Glomerular visceral epithelial cell (primary cell): ENCODE results near the gene PAX2.

Experiments
- DNase-seq: peaks from one replicate; pipeline ENCODE4 v3.0.0-alpha.2; 2016; ENCODE audit errors: extremely low spot score

PAX2 gene

DNA sequence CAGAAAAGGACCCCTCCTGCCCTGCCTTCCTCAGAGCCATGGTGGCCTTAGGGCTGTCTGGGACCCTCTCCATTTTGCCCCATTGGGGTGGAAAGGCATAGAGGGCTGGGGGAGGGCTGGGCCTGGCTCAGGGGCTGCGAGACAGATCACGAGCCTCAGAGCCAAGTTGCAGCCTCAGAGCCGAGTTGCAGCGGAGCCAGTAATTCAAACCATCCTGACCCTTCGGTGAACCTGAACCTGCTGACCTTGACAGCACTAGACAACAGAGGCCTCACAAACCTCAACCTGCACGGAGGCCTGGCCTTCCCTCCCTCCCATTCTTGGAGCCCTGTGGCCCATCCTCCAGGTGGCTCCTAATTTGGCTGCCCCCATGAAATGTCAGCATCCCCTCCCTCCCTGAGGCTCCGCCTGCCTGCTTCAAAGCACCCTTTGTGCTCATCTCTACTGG is 45.4 kb downstream of the PAX2 start:
- no peak for DNase-seq

DNA sequence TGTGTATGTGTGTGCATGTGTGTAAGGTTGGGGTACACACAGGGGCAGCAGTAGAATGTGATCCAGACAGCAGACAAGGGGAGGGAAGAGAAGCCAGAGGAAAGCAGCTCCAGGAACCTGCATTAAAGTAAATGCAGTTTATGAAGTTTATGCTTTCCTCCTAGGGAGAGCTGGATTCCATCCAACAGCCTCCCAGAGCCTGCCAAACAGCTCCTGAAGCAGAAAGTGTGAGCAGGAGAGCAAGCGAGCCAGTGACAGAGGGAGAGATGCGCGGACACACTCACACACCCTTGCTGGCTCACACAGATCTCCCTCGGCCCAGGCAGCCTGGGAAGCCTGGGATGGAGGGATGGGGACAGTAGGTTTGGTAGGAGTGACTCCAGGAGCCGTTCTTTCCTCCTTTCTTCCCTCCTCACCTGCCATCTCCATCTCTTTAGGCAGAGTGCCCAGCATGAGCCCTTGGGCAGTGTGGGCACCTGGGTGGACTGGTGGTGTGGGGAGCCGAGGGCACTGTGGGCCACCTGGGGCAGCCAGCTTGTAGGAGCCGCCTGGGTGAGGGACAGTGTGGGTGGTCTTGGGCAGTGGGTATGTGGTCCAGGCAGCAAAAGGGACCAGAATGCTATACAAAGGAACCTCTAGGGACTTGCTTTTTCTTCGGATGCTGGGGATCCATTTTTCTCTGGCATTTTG is 46.1 kb downstream of the PAX2 start:
- no peak for DNase-seq

DNA sequence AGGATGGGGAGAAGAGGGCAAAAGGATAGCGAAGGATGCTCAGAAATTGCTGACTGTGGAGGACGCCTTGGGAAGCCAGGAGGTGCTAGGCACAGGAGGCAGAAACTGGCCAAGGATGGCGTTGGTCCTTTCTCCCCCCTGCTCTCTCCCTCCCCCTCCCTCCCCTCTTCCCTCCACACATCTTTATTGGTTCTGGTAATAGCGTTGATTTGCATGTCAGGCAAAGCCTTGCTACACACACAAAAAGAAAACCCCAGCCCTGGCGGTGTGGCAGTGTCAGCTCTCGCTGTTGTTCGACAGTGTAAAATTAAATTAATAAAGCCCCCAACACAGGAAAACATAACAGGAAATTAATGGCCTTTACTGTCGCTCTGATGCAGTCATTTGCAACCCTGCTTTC is 47.2 kb downstream of the PAX2 start:
- no peak for DNase-seq

DNA sequence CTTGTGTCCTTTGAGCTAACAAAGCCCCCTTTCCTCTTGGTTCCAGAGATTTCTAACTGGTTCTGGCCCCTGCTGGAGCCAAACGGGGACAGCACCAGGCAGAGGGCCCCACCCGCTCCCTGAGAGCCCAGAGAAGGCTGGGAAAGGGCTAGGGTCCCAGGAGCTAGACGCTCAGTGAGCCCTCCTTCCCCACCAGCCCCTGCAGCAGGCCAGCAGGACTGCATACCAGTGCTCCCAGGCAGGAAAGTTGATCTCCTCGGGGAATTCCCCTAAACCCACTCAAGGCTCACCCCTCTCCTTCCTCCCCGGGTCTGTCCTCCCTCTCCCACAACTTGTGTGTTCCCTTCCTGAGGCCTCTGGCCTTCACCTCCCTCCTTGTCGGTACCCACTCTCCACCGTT is 47.7 kb downstream of the PAX2 start:
- no peak for DNase-seq

DNA sequence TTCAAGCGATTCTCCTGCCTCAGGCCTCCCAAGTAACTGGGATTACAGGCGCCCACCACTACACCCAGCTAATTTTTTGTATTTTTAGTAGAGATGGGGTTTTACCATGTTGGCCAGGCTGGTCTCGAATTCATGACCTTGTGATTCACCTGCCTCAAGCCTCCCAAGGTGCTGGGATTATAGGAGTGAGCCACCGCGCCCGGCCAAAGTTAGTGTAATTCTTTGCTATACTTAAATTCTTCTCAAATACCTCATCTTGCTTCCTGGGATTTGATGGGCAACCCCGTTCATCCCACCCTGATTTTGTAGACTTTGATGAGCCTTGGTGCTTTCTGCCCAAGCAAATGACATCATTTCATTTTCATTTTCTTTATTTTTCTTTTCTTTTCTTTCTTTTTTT is 54.5 kb downstream of the PAX2 start:
- no peak for DNase-seq

DNA sequence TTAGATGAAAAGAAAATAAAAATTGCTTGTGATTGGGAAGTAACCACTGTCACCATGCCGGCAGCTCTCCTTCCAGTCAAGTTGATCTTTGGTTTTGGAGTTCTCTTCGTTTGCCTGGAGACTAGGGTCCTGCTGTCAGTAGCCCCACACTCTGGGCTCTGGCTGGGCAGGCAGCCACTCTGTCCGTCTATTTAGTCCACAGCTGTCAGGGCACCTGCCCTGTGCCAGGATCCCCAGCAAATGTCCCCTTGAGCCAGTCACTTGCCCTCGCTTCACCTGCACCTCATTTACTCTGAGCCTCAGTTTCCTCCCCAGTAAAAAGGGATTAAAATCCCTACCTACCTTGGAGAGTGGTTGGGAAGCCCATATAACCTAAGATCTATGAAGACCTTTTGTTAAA is 55.5 kb downstream of the PAX2 start:
- DNase-seq = no peak

DNA sequence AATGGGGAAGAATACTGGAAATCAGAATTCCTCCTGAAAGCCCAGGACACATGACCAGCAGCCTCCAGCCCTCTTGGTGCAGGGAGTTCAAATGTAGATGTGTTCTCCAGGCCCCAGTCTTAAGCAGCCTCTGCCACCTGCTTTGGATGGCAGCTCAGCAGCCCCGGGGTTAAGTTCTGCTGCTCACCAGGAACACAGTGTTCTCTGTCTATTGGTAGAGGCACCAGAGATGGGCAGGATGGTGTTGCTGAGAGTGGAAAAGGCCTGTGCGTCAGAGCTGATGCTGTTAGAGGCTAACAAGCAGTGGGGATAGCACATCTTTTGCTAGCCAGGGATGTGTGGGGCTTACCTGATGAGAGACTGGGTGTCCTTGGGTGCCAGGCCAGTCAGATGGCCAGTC is 56.8 kb downstream of the PAX2 start:
- DNase-seq = no peak

DNA sequence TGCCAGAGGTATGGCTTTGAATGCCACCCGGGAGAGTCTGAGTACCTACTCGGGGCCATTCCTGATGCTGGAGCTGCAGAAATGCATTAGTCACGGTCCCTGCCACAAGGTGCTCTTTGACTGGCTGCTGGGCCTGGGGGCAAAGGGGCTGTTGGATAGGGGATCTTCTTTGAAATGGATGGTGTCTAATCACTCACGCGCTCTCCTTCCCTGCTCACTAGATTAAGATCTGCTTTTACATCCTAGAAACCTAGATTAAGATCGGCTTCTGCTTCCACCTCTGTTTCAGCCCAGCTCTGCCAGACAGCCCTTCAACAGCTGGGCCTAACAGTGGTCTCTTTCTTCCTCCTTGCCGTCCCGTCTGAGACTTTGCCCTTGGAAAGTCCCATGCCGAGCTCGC is 57.2 kb downstream of the PAX2 start:
- no peak for DNase-seq

DNA sequence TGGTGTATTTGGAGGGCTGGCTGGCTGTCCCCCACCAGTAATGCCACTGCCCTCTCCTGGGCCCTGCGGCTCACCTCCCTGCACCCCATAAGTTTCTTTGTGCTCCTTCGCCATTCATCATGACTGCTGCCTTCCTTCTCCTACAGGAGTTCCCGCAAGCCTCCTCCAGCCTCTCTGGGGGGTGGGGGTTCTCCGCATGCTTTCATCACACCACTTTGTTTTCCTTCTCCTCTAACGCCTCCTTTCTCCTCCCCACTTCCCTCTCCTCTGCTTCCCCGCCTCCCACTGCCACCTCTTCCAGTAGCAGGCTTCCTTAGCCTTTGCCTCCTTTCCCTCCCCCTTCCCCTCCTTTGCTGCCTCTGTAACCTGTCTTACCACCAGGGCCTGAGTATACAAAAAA is 58.1 kb downstream of the PAX2 start:
- no peak for DNase-seq

DNA sequence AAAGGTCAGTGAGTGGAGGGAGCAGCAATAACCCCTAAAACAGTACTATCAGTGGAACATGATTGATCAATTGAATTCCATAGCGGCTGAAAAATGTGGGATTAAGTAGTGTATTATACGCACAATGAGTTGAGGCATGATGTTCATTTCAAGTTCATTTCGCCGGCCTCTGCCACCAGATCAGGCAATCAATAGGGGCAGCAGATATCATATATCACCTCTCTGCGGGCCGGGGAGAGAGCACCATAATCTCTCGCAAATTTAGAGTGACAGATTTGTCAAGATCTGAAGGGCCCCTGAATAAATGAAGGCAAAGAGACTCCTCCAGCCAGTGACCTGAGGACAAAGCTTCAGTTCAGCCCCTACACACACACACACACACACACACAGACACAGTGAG is 58.5 kb downstream of the PAX2 start:
- DNase-seq = no peak

DNA sequence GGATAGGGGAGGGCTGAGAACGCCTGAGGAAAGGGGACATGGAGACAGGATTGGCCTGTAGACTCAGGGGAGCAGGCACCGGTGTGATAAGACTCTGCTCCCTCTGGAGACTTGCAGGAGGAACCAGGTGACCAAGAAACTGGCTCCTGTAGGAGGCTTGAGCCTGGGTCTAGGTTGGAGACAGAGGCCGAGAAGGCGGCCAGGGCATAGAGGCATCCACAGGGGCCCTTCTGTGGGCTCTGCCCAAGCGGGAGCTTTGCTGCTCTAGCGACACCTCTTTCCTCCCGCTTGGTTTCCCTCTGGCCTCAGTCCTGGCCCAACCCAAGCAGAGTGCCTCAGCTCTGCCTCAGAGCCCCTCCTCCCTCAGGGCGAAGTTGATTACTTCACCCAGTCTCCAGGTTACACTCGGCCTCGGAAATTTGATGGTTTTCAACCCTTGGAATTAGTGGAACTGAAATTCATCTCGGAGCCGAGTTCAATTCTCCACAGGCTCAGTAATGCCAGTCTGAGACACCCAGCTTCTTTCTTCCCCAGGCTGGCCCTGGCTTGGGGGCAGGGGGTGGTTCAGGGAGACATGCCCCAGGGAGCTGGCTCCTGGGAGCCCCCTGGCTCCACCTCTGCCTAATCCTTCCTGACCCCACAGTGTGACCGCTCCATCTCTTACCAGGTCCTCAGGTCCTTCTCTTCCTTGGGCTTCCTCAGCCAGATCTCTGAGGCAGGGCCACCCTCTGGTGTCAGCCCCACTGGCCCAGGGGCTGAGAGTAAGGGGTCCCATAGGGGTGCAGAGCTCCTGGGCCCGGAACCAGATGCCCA is 60.4 kb downstream of the PAX2 start:
- DNase-seq = no peak

DNA sequence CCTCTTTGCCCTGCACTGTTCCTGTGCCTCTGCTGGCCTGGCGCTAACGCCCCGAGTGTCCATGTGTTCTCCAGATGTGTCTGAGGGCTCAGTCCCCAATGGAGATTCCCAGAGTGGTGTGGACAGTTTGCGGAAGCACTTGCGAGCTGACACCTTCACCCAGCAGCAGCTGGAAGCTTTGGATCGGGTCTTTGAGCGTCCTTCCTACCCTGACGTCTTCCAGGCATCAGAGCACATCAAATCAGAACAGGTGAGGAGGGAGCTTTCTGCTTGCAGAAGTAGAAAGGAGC is 60.9 kb downstream of the PAX2 start:
- no peak for DNase-seq

DNA sequence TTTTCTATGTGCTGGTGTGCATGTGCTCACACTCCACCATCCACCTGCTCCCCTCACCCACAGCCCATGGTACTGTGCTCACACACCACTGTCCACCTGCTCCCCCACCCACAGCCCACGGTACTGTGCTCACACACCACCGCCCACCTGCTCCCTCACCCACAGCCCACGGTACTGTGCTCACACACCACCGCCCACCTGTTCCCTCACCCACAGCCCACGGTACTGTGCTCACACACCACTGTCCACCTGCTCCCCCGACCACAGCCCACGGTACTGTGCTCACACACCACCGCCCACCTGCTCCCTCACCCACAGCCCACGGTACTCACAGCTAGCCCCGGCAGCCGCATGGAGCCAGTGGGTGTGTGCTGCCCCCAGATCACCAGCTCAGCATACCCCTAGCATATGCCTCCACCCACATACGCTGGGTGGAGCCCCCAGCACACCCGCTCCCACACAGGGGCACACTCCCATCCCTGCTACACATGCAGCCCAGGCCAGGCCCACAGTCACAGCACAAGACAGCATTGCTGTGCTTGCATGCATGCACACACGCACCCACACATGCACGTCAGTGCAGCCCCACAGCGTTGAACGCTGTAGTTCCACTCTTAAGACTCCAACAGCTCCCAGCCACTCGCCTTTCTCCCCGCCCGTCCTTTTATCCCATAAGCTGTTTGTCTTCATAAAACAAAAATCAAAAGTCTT is 62.0 kb downstream of the PAX2 start:
- no peak for DNase-seq

DNA sequence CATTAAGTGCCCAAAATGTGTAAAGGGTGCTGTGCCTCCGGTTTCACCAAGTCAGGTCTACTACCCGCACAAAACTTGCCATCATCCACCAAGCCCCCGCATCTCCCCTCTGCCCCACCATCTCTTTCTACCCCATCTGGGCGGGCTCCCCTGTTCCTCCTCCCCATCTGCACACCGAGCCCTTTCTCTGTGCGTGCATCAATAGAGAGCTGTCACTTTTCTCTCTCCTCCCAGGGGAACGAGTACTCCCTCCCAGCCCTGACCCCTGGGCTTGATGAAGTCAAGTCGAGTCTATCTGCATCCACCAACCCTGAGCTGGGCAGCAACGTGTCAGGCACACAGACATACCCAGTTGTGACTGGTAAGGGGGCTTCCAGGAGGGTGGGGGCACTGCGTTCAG is 63.5 kb downstream of the PAX2 start:
- DNase-seq = no peak

DNA sequence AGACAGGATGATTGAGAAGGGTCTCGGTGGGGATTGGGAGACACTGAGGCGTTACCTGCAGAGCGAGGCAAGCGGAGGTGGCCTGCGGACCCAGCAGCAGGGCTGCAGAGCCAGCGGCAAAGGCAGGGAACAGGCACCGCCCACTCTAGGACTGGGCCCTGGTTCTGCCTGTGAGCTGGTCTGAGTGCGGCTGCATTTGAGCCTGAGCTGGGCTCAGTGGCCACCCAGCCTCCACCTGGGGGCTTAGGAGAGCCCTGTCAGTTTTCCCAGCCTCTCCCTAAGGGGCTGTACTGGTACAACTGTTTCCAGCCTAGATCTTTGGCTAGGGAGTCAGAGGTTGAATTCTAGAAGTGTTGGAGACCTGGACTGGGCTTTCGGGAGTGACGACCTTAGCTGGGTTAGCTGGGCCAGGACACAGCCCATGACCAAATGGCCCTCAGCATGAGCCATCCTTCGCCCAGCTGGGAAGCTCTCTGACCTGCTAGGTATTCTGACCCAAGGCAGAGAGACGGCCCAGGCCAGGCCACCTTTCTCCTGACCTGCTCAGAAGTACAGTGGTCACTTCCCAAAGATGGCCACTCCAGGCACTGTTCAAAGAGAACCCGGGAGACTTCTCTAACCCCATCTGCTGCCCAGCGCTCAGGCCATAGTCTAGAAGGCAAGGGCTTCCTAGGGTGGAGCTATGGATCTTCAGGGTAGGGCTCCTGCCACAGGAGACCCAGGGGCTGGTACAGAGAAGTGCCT is 64.9 kb downstream of the PAX2 start:
- no peak for DNase-seq

DNA sequence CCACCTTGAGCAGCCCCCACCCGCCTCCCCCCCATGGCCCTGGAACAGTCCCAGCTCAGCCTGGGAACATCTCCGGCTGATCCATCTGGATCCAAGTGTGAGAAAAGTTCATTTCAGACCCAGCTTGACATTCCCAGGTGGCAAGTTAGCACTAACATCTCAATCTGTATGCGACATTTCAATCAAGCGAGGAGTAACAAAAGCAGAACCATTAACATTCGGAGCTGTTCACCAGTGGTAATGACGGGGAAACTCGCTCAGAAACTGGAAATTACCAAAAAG is 65.4 kb downstream of the PAX2 start:
- no peak for DNase-seq

DNA sequence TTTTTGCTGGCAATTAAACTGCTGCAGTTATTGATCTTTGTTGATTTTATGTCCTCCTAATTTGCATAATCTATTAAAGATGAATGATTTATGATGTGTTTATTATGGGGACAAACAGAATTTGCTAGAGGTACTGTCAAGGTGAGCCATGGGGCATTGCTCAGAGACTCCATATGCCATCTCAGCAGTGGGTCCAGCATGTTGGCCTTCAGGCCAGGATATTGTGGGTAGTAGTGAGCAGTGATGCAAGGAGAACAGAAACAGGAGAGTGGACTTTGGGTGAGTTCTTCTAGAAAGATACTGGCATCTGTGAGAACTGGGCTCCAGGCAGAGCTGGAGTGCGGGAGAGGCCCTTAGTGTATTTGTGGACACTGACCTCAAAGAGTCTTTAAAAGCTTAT is 65.9 kb downstream of the PAX2 start:
- no peak for DNase-seq

DNA sequence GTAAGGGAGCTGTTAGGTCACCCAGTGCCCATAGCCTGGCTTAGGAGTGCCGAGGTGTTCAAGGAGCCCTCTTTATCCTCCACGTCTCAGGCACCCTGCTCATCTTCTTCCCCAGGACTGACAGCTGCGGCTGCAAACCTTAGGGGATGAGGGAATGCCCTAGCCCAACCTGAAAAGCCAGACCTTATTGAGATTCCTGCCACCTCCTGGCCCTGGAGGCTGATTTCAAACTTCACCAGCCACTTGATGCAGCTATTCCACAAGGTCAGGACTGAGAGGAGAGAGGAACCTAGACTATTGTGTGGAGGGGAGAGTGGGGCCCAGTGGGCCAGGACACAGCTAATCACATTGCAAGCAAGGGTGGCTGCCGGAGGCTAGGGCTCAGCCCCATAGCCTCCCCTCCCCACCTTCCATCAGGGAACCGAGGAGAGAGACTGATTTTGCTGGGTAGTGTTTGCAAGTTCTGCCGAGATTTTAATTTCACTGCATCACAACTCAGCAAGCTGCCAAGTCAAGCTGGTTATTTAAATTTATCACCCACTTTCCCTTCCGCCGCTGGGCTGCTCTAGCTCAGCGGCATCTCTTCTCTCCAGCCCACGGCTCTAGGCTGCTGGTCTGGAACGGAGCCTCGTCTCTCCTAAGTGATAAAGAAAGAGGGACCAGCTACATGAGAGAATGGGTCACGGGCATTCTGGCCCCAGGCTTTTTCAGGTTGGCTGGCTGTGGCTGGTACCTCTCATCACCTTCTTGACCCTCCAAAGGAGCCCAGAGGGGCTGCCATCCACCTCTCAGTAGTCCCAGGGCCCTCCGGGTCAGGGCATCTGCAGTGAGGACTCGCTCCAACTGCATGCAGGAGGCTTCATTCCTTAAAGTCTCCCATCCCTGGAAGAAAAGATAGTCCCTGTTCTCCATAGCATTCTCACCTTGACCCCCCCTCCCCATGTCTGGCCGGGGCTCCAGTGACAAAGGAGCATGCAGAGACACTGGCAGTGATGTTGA is 66.7 kb downstream of the PAX2 start:
- DNase-seq = no peak

DNA sequence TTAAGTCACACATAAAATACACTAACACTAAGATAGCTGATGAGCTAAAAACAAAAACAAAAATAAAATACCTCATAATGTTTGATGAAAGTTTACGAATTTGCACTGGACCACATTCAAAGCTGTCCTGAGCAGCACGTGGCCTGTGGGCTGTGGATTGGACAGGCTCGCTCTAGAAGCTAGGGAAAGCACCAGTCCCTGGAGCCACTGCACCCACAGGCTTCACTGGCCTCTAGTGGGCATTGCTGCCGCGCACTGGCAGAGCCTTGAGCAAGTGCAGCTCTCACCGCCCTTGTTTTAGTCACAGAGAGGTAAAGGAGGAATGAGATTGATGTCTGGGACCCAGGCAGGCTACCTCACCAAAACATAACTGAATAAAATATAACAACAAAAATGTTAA is 67.6 kb downstream of the PAX2 start:
- no peak for DNase-seq

DNA sequence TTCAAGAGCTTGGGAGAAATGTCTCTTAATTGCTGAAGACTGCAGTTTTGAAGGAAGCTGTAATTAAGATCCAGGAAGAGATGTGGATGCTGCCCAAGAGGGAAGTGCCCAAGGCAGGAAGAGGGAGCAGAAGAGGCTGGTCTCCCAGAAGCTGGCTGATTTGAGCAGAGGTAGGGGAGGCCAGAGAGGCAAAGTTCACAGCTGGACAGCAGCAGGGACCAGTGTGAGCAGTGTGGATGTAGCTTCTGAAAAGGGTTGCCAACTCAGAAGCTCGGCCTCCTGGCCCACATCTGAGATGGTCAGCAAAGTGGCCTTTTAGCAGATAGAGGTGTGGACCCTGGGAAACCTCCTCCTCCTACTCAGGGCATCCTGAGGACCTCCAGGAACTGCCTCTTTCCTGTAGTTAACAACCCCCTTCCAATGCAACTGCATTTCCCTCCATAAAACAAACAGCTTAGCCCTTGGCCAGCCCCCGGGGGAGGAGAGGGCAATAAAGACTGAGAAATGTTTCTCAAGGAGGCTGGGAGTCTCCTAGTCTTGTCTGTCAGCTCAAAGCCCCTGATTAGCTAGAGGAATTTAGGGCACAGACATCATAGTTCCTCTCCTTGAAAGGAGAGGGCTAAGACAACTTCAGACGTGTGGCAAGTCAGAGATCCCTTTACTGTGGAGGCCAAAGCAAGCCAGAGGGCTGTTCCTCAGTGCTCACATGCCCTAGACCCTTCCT is 69.5 kb downstream of the PAX2 start:
- DNase-seq = no peak

DNA sequence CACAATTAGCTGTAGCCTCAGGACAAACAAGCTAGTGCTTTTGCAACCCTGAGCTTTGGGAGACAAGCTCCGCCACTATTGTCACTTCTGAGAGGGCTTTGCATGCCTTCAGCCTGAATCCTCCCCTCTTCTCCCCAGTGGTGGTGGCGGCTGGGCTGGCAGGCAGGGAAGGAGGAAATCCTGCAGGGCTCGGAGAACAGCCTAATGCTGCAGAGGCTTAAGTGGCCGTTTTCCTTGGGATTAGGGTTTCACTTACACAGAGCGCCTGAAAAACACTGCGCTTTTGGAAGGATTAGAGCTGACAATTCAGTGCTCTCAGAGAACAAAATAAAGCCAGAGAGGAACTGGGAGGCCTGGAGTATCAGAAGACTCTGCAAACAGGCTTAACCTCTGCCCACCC is 71.3 kb downstream of the PAX2 start:
- DNase-seq = no peak
